Subcutaneous abdominal adipose tissue (tissue), 5 donors: ENCODE measurements around the gene MRPS6.

Source experiments
- H3K27ac ChIP-seq: one replicate; pipeline ENCODE4 v1.7.0; 2013; ENCODE audit warnings: low read depth, mild to moderate bottlenecking, inconsistent platforms, low read length, moderate library complexity
- H3K27me3 ChIP-seq, 5 donors: one replicate each; pipeline ENCODE4 v1.7.0; 2013; ENCODE audit warnings: low read length in 5 of 5, inconsistent platforms in 1 of 5; ENCODE audit not compliant: control insufficient read depth in 5 of 5, insufficient read depth in 4 of 5
- H3K36me3 ChIP-seq, 5 donors: one replicate each; pipeline ENCODE4 v1.7.0; 2013; ENCODE audit warnings: low read length in 5 of 5; ENCODE audit not compliant: control insufficient read depth in 5 of 5, insufficient read depth in 5 of 5
- H3K4me1 ChIP-seq, 5 donors: one replicate each; pipeline ENCODE4 v1.7.0; 2013; ENCODE audit warnings: low read length in 5 of 5, mild to moderate bottlenecking in 3 of 5, moderate library complexity in 1 of 5; ENCODE audit not compliant: control insufficient read depth in 5 of 5, insufficient read depth in 5 of 5
- H3K4me3 ChIP-seq, 5 donors: one replicate each; pipeline ENCODE4 v1.7.0; 2013; ENCODE audit warnings: low read length in 5 of 5, low read depth in 1 of 5
- H3K9ac ChIP-seq, 5 donors: one replicate each; pipeline ENCODE4 v1.7.0; 2013; ENCODE audit warnings: low read length in 5 of 5, mild to moderate bottlenecking in 4 of 5, moderate library complexity in 3 of 5
- H3K9me3 ChIP-seq, 5 donors: one replicate each; pipeline ENCODE4 v1.7.0; 2013; ENCODE audit warnings: low read length in 5 of 5; ENCODE audit not compliant: control insufficient read depth in 5 of 5
- donor health status: healthy.
- donor health status: healthy.
- donor health status: healthy.
- donor health status: healthy.
- donor health status: healthy.

Gene MRPS6

GRCh38 chr21:34093083-34093482 lies 19.7 kb downstream of the MRPS6 start:
- H3K4me1 ChIP-seq: peaks cover 0 to 22% (median 14%) of the 10 kb centered on the region in 5 donors

GRCh38 chr21:34094949-34095348 lies 21.6 kb downstream of the MRPS6 start:
- no peak overlapping the region for H3K27ac ChIP-seq
- no peak overlapping the region for H3K4me3 ChIP-seq
- H3K27me3 ChIP-seq: no peaks in the 10 kb centered on the region
- peaks cover 0 to 22% (median 14%) of the 10 kb centered on the region in 5 donors for H3K4me1 ChIP-seq
- H3K9ac ChIP-seq: no peak overlapping the region
- peaks cover 5 to 22% (median 19%) of the 10 kb centered on the region in 5 donors for H3K36me3 ChIP-seq
- H3K9me3 ChIP-seq: no peaks in the 10 kb centered on the region

More at GRCh38 chr21:34093083-34093482, 19.7 kb downstream of the MRPS6 start:
- peaks cover 5 to 22% (median 19%) of the 10 kb centered on the region in 5 donors for H3K36me3 ChIP-seq
- H3K9ac ChIP-seq: no peak overlapping the region
- no peak overlapping the region for H3K27ac ChIP-seq
- no peak overlapping the region for H3K4me3 ChIP-seq
- H3K27me3 ChIP-seq: no peaks in the 10 kb centered on the region
- H3K9me3 ChIP-seq: no peaks in the 10 kb centered on the region

- Histone ChIP-seq H3K36me3 (peaks cover 5 to 22% (median 19%) of the 10 kb centered on the region in 5 donors), H3K4me3 (no peak overlapping the region), H3K9me3 (no peaks in the 10 kb centered on the region), H3K27me3 (no peaks in the 10 kb centered on the region), H3K9ac (no peak overlapping the region), H3K27ac (no peak overlapping the region), H3K4me1 (peaks cover 0 to 30% (median 10%) of the 10 kb centered on the region in 5 donors)
Measured at GRCh38 chr21:34097442-34097841, 24.1 kb downstream of the MRPS6 start.

GRCh38 chr21:34100337-34100736 lies 27.0 kb downstream of the MRPS6 start:
- Histone ChIP-seq H3K27ac (no peak overlapping the region), H3K4me1 (peaks cover 0 to 15% (median 2%) of the 10 kb centered on the region in 5 donors), H3K9ac (no peak overlapping the region), H3K9me3 (no peaks in the 10 kb centered on the region), H3K27me3 (no peaks in the 10 kb centered on the region), H3K4me3 (no peak overlapping the region), H3K36me3 (peaks cover 8 to 24% (median 13%) of the 10 kb centered on the region in 5 donors)

DNA sequence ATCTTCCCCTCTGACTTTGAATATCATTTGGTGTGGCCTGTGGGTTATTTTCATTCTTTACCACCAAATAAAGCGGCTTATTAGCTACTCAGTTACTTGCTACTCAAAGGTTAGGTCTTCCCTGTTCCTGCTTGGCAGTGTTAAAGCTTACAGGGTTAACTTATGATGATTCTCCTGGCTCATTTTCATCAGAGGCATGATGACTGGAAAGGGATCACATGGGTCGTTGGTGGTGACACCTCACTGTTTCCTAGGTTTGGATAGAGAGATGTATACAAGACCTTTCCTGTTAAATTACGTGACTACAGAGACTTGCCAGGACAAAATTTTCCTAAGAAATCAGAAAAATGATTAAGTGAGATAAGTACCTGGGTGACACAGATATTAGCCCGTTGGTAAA lies 27.4 kb downstream of the MRPS6 start:
- Histone ChIP-seq H3K4me1 (peaks cover 0 to 15% (median 2%) of the 10 kb centered on the region in 5 donors), H3K9me3 (no peaks in the 10 kb centered on the region), H3K27me3 (no peaks in the 10 kb centered on the region), H3K27ac (no peak overlapping the region), H3K4me3 (no peak overlapping the region), H3K9ac (no peak overlapping the region), H3K36me3 (peaks cover 6 to 20% (median 9%) of the 10 kb centered on the region in 5 donors)

GRCh38 chr21:34105947-34106541 lies 32.7 kb downstream of the MRPS6 start:
- Histone ChIP-seq H3K27me3 (no peaks in the 10 kb centered on the region), H3K27ac (no peak overlapping the region), H3K9ac (no peak overlapping the region), H3K4me3 (no peak overlapping the region), H3K9me3 (no peaks in the 10 kb centered on the region), H3K36me3 (peaks cover 0 to 8% (median 6%) of the 10 kb centered on the region in 5 donors), H3K4me1 (no peaks in the 10 kb centered on the region)

DNA sequence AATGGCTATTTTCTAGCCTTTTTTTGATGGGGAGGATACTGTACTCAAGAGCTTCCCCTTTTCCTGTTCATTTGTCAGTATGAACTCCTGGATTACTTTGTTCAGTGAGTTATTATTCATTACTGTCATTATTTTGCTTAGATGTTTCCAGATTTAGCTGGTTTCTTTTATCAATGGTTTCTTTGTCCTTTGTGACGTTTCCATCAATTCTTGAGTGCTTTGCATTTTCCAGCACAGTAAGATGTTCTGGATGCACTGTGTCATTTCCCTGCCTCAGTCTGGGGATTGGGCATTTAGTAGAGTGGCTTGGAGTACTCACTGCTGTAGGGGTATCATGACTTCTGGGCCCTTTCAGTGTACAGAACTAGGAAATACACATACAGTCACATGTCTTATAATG lies 34.2 kb downstream of the MRPS6 start:
- Histone ChIP-seq H3K4me3 (no peak overlapping the region), H3K9me3 (no peaks in the 10 kb centered on the region), H3K27me3 (no peaks in the 10 kb centered on the region), H3K36me3 (peaks cover 0 to 8% (median 6%) of the 10 kb centered on the region in 5 donors), H3K9ac (no peak overlapping the region), H3K27ac (no peak overlapping the region), H3K4me1 (no peaks in the 10 kb centered on the region)

DNA sequence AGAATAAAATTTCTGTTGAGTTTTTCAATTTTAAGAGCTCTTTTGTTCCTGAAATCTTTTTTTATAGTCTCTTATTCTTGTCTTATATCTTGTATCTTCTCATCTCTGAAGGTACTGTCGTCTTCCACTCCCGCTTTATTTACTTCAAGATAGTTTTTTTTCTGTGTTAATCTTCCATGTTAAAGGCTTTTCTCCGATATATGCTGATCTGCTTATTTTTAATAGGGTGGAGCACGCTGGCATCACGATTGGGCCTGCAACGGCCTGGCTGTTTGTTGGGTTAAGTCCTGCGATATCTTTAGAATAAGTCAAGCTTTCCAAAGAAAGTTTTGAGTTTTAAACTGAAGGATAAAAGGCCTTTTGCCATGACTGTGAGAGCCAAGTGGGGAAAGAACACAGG lies 35.7 kb downstream of the MRPS6 start:
- Histone ChIP-seq H3K4me1 (peaks cover 0 to 3% (median 1%) of the 10 kb centered on the region in 5 donors), H3K27ac (no peak overlapping the region), H3K9ac (no peak overlapping the region), H3K4me3 (no peak overlapping the region), H3K36me3 (peaks cover 0 to 6% (median 2%) of the 10 kb centered on the region in 5 donors), H3K9me3 (no peaks in the 10 kb centered on the region), H3K27me3 (no peaks in the 10 kb centered on the region)

- Histone ChIP-seq H3K4me3 (no peak overlapping the region), H3K27me3 (no peaks in the 10 kb centered on the region), H3K9me3 (no peaks in the 10 kb centered on the region), H3K36me3 (peaks cover 0 to 6% (median 2%) of the 10 kb centered on the region in 5 donors), H3K4me1 (peaks cover 1 to 11% (median 4%) of the 10 kb centered on the region in 5 donors), H3K9ac (no peak overlapping the region), H3K27ac (no peak overlapping the region)
Measured at GRCh38 chr21:34110594-34111202, 37.3 kb downstream of the MRPS6 start.

GRCh38 chr21:34112316-34113033 lies 39.1 kb downstream of the MRPS6 start:
- Histone ChIP-seq H3K27ac (no peak overlapping the region), H3K27me3 (no peaks in the 10 kb centered on the region), H3K4me1 (peaks cover 1 to 11% (median 4%) of the 10 kb centered on the region in 5 donors), H3K36me3 (peaks cover 0 to 6% (median 2%) of the 10 kb centered on the region in 5 donors), H3K9ac (no peak overlapping the region), H3K4me3 (no peak overlapping the region), H3K9me3 (no peaks in the 10 kb centered on the region)
